CD14-positive monocyte (primary cell): Measurements from ENCODE around the gene VTI1B. TPM values are rescaled to one million over a fixed set of nuclear protein-coding genes. Genes with fewer than 3 reads are reported as not detected.
"Not testable (repeated sequence)": the region's sequence is repeated elsewhere in the genome, so short reads cannot be mapped to it uniquely, and the experiment has no call there.

Experiments used
- DNase-seq, 3 donors: peaks; one replicate each; pipeline ENCODE4 v3.0.0-alpha.2; 2011 to 2022
- H2AFZ ChIP-seq: 2 replicates; pipeline ENCODE4 v1.6.0; 2012; ENCODE audit warnings: mild to moderate bottlenecking, low read depth, low read length, inconsistent platforms; ENCODE audit not compliant: insufficient read depth, poor library complexity, severe bottlenecking
- H3K27ac ChIP-seq, 2 donors: 1 replicate in 1 of 2; 2 replicates in 1 of 2; pipeline ENCODE4 v1.5.1; 2012 to 2013; ENCODE audit warnings: low read length in 2 of 2, control low read depth in 1 of 2, inconsistent platforms in 1 of 2, low read depth in 1 of 2, mild to moderate bottlenecking in 1 of 2
- H3K27me3 ChIP-seq, 2 donors: one replicate each; pipeline versions ENCODE4 v1.6.0 to v1.6.1; 2011 to 2013; ENCODE audit warnings: low read length in 2 of 2; ENCODE audit not compliant: control insufficient read depth in 2 of 2, insufficient read depth in 2 of 2
- H3K36me3 ChIP-seq, 2 donors: replicated peaks in 1 of 2; 1 replicate in 1 of 2; 2 replicates in 1 of 2; pipeline versions ENCODE4 v1.5.1 to v1.6.1; 2012 to 2013; ENCODE audit warnings: low read length in 2 of 2, control low read depth in 1 of 2, inconsistent platforms in 1 of 2, mild to moderate bottlenecking in 1 of 2; ENCODE audit not compliant: insufficient read depth in 2 of 2, control insufficient read depth in 1 of 2
- H3K4me1 ChIP-seq, 2 donors: 1 replicate in 1 of 2; 2 replicates in 1 of 2; pipeline versions ENCODE4 v1.5.1 to v1.6.1; 2012 to 2013; ENCODE audit warnings: low read length in 2 of 2, control low read depth in 1 of 2, inconsistent platforms in 1 of 2, mild to moderate bottlenecking in 1 of 2, moderate library complexity in 1 of 2; ENCODE audit not compliant: insufficient read depth in 2 of 2, control insufficient read depth in 1 of 2
- H3K4me2 ChIP-seq: replicated peaks from 2 replicates; pipeline ENCODE3; 2012; ENCODE audit warnings: low read length, moderate library complexity, mild to moderate bottlenecking; ENCODE audit not compliant: poor library complexity, severe bottlenecking; ENCODE audit errors: extremely low read depth
- H3K4me3 ChIP-seq, 3 experiments: fragments of 200-600 bp in 1 of 3; sonication (generic) in 1 of 3; replicated peaks in 1 of 3; 1 replicate in 2 of 3; 2 replicates in 1 of 3; pipeline ENCODE4 v1.5.1; 2011 to 2013; ENCODE audit warnings: low read length in 3 of 3, mild to moderate bottlenecking in 3 of 3, control low read depth in 2 of 3, low read depth in 2 of 3, inconsistent platforms in 1 of 3, moderate library complexity in 1 of 3
- H3K79me2 ChIP-seq: 2 replicates; pipeline ENCODE4 v1.6.0; 2012; ENCODE audit warnings: mild to moderate bottlenecking, control low read depth, inconsistent platforms, low read length, moderate library complexity; ENCODE audit not compliant: insufficient read depth
- H3K9ac ChIP-seq: 2 replicates; pipeline ENCODE4 v1.6.0; 2017; ENCODE audit warnings: low read length, mild to moderate bottlenecking; ENCODE audit not compliant: insufficient read depth, poor library complexity, severe bottlenecking
- H3K9me3 ChIP-seq, 2 donors: replicated peaks in 1 of 2; 1 replicate in 1 of 2; 2 replicates in 1 of 2; pipeline versions ENCODE4 v1.5.1 to v1.6.1; 2012 to 2013; ENCODE audit warnings: low read length in 2 of 2, control low read depth in 1 of 2; ENCODE audit not compliant: control insufficient read depth in 1 of 2, insufficient read depth in 1 of 2
- H4K20me1 ChIP-seq: 2 replicates; pipeline ENCODE4 v1.6.0; 2012; ENCODE audit warnings: mild to moderate bottlenecking, low read length, control low read depth, moderate library complexity; ENCODE audit not compliant: insufficient read depth
- H3K27ac Mint-ChIP-seq, 7 donors: one replicate each; pipeline ENCODE4 v1.8.0; 2020; ENCODE audit warnings: mild to moderate bottlenecking in 7 of 7, mixed read lengths in 7 of 7, moderate library complexity in 6 of 7, inconsistent platforms in 2 of 7
- H3K27me3 Mint-ChIP-seq, 3 donors: one replicate each; pipeline ENCODE4 v1.8.0; 2021 to 2022; ENCODE audit warnings: low read depth in 3 of 3, mild to moderate bottlenecking in 3 of 3, mixed read lengths in 3 of 3, moderate library complexity in 3 of 3, inconsistent platforms in 1 of 3
- H3K36me3 Mint-ChIP-seq, 2 donors: one replicate each; pipeline ENCODE4 v1.8.0; 2020; ENCODE audit warnings: mixed read lengths in 2 of 2, inconsistent platforms in 1 of 2, mild to moderate bottlenecking in 1 of 2
- H3K4me1 Mint-ChIP-seq: one replicate; pipeline ENCODE4 v1.8.0; 2020; ENCODE audit warnings: mild to moderate bottlenecking, mixed read lengths
- H3K4me3 Mint-ChIP-seq, 2 donors: one replicate each; pipeline ENCODE4 v1.8.0; 2020; ENCODE audit warnings: mild to moderate bottlenecking in 2 of 2, mixed read lengths in 2 of 2, moderate library complexity in 1 of 2
- H3K9me3 Mint-ChIP-seq, 7 donors: one replicate each; pipeline ENCODE4 v1.8.0; 2020 to 2022; ENCODE audit warnings: mixed read lengths in 7 of 7, mild to moderate bottlenecking in 6 of 7, moderate library complexity in 6 of 7, inconsistent platforms in 2 of 7
- WGBS: methylation state at CpG from one replicate; pipeline ENCODE4 v1.1.5; 2013; ENCODE audit warnings: missing lambda C conversion rate; ENCODE audit not compliant: insufficient coverage; 5-methylcytosine and 5-hydroxymethylcytosine counted together
- intact Hi-C, 2 donors: fragments of 100-400 bp; cut with micrococcal nuclease; formaldehyde crosslinking; loops; one replicate each; pipeline versions ENCODE4 v1.15.0 to v1.15.1; 2023
- polyA plus RNA-seq, 3 donors: library from polyadenylated mRNA; depleted of rRNA in 1 of 3; unstranded in 2 of 3; stranded (reverse) in 1 of 3; fragments of 300-500 nt in 2 of 3; fragments of >200 nt in 1 of 3; fragmentation: Illumina TruSeq in 2 of 3; gene quantifications; 1 replicate in 2 of 3; 2 replicates in 1 of 3; pipeline ENCODE4 v1.2.3, GENCODE V29; 2012 to 2021
- TF ChIP-seq, protein P1 (sequence below): fragments of 200-600 bp; IDR thresholded peaks from one replicate; pipeline ENCODE4 v1.8.0; 2022; ENCODE audit warnings: antibody characterized with exemption, mild to moderate bottlenecking

The VTI1B gene
- polyA plus RNA-seq, 3 donors: 31.3 to 84.7 (median 84.5) TPM

DNA sequence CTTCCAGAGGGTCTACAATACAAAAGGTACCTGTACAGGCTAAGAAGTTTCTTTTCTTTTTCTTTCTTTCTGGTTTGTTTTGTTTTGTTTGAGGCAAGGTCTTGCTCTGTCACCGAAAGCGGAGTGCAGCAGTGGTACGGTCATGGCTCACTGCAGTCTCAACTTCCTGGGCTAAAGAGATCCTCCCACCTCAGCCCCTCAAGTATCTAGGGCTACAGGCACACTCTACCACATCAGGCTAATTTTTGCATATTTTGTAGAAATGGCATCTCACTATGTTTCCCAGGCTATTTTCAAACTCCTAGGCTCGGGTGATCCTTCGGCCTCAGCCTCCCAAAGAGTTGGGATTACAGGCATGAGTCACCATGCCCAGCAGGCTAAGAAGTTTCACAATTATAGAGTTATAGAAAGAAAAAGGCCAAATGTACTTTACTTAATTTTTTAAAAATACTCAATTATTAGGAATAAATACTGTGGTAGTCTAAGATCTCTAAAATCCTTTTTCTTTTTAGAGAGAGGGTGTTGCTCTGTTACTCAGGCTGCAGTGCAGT is 71.4 kb downstream of the VTI1B start:
- Mint-ChIP-seq H3K4me3 (no peak overlapping the region), H3K4me1 (peaks cover 21% of the 10 kb centered on the region), H3K27me3 (peaks cover 0 to 7% (median 5%) of the 10 kb centered on the region in 3 donors), H3K9me3 (peaks cover 0 to 4% (median 0%) of the 10 kb centered on the region in 7 donors), H3K27ac (no peak overlapping the region), H3K36me3 (peaks cover 0 to 1% of the 10 kb centered on the region in 2 donors)
- H2AFZ ChIP-seq: no peak overlapping the region
- WGBS: no CpG with 5 or more reads among the region's 5 CpGs
- H3K4me2 ChIP-seq: no peak overlapping the region
- H3K79me2 ChIP-seq: peaks cover 7% of the 10 kb centered on the region
- H3K9ac ChIP-seq: no peak overlapping the region
- no peaks in the 10 kb centered on the region for H3K27me3 ChIP-seq
- H3K36me3 ChIP-seq: no peaks in the 10 kb centered on the region
- no peaks in the 10 kb centered on the region for H3K9me3 ChIP-seq
- TF ChIP-seq, protein P1, sequence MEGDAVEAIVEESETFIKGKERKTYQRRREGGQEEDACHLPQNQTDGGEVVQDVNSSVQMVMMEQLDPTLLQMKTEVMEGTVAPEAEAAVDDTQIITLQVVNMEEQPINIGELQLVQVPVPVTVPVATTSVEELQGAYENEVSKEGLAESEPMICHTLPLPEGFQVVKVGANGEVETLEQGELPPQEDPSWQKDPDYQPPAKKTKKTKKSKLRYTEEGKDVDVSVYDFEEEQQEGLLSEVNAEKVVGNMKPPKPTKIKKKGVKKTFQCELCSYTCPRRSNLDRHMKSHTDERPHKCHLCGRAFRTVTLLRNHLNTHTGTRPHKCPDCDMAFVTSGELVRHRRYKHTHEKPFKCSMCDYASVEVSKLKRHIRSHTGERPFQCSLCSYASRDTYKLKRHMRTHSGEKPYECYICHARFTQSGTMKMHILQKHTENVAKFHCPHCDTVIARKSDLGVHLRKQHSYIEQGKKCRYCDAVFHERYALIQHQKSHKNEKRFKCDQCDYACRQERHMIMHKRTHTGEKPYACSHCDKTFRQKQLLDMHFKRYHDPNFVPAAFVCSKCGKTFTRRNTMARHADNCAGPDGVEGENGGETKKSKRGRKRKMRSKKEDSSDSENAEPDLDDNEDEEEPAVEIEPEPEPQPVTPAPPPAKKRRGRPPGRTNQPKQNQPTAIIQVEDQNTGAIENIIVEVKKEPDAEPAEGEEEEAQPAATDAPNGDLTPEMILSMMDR: no peak
- intact Hi-C loops: loop anchor here in 1 of 2 donors (5.0 kb wide), 1 partner anchor 69 kb away; the partner anchor contains the start of gene VTI1B
- no peak overlapping the region for H3K27ac ChIP-seq
- no peak for DNase-seq
- H3K4me1 ChIP-seq: peaks cover 15 to 20% of the 10 kb centered on the region in 2 donors
- no peak overlapping the region for H3K4me3 ChIP-seq
- no peaks in the 10 kb centered on the region for H4K20me1 ChIP-seq

DNA sequence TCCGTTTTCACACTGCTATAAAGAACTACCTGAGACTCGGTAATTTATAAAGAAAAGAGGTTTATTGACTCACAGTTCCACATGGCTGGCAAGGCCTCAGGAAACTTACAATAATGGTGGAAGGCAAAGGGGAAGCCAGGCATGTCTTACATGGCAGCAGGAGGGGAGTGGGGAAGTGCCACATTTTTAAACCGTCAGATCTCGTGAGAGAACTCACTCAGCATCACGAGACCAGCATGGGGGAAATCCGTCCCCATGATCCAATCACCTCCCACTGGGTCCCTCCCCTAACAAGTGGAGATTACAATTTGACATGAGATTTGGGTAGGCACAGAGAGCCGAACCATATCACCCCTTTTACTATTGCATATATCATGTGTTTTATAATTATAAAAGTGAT is 72.4 kb downstream of the VTI1B start:
- Mint-ChIP-seq H3K4me1 (peaks cover 24% of the 10 kb centered on the region), H3K9me3 (peaks cover 0 to 4% (median 0%) of the 10 kb centered on the region in 7 donors), H3K36me3 (peaks cover 1 to 3% of the 10 kb centered on the region in 2 donors), H3K27me3 (peaks cover 0 to 7% (median 5%) of the 10 kb centered on the region in 3 donors), H3K27ac (no peak overlapping the region), H3K4me3 (no peak overlapping the region)
- Histone ChIP-seq H3K27ac (no peak overlapping the region), H3K79me2 (peaks cover 7% of the 10 kb centered on the region), H3K4me2 (no peak overlapping the region), H4K20me1 (no peaks in the 10 kb centered on the region), H3K4me1 (peaks cover 15 to 20% of the 10 kb centered on the region in 2 donors), H3K9ac (no peak overlapping the region), H2AFZ (no peak overlapping the region), H3K4me3 (no peak overlapping the region), H3K27me3 (no peaks in the 10 kb centered on the region), H3K9me3 (no peaks in the 10 kb centered on the region), H3K36me3 (no peaks in the 10 kb centered on the region)
- intact Hi-C loops: loop anchor here in 1 of 2 donors (5.0 kb wide), 1 partner anchor 70 kb away; the partner anchor contains the start of gene VTI1B
- no CpG with 5 or more reads among the region's 7 CpGs for WGBS
- peak in 1 of 3 donors; percentile 50 for DNase-seq
- TF ChIP-seq, protein P1: no peak

DNA sequence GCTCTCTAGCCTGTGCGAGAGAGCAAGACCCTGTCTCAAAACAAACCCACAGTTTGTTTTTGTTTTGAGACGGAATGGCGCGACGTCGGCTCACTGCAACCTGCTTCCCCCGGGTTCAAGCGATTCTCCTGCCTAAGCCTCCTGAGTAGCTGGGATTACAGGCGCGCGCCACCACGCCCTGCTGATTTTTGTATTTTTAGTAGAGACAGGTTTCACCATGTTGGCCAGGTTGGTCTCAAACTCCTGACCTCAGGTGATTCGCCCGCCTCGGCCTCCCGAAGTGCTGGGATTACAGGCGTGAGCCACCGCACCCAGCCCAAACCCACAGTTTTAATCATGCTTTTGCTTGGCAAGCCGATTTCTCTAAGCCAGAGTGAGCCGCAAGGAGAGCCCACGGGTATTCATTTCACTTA is 73.9 kb downstream of the VTI1B start:
- not testable (repeated sequence) for H4K20me1 ChIP-seq, H3K79me2 ChIP-seq, DNase-seq, H3K36me3 ChIP-seq, H3K36me3 Mint-ChIP-seq, H3K27me3 ChIP-seq, H3K27me3 Mint-ChIP-seq, H3K9me3 Mint-ChIP-seq, H3K9me3 ChIP-seq
- Histone ChIP-seq H3K4me3 (peak overlapping the region; percentile 79 to 100 (median 95)), H3K4me2 (peak overlapping the region; percentile 93), H2AFZ (peak overlapping the region; percentile 100), H3K9ac (peak overlapping the region; percentile 81), H3K27ac (peak overlapping the region; percentile 63 to 79), H3K4me1 (peaks cover 15 to 20% of the 10 kb centered on the region in 2 donors)
- Mint-ChIP-seq H3K27ac (peak overlapping the region; percentile 90 to 98 (median 93)), H3K4me1 (peaks cover 24% of the 10 kb centered on the region), H3K4me3 (peak overlapping the region; percentile 91 to 97)
- 85% methylated on average over 17 of the region's 21 CpGs for WGBS
- intact Hi-C loops: loop anchor here in 1 of 2 donors (5.0 kb wide), 1 partner anchor 72 kb away; the partner anchor contains the start of gene VTI1B
